Frontal cortex (tissue), 4 donors: ENCODE results near the gene SPG11. TPM values are rescaled to one million over a fixed set of nuclear protein-coding genes. Genes with fewer than 3 reads are reported as not detected.

Source experiments
- DNase-seq, 2 donors: peaks; one replicate each; pipeline ENCODE4 v3.0.0; 2012; ENCODE audit warnings: low spot score in 2 of 2
- FAIRE-seq: peaks from 2 replicates; lab custom pipeline; 2012; peaks lifted over from hg19 to GRCh38; lab: Jason Lieb, UNC
- total RNA-seq: library from RNA; depleted of rRNA; stranded (reverse); fragments of >200 nt; gene quantifications from one replicate; pipeline ENCODE4 v1.2.3, GENCODE V29; 2014
- donor health status: control.
- donor health status: control.
- donor health status: control.

SPG11 gene
- total RNA-seq, 1 donor from 2014 or later: 73.0 TPM

DNA sequence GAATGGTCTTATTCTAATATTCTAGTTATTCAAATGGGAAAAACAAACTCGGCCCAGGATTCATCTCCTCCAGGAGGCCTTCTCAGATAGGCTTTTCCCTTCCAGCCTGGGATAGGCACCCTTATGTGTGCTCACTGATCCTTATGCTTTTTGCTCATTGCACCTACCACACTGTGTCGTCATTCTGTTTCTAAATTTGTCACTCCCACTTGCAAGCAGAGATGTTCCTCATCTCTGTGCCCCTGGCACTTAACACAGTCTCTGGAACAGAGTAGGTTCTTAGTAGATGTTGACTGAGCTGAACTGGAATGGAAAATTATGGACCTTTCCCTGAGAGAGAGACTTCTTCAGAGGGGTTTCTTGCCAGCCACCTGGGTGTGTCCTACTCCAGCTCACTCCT is 18.7 kb upstream of the SPG11 start:
- FAIRE-seq: no peak
- DNase-seq: no peak

DNA sequence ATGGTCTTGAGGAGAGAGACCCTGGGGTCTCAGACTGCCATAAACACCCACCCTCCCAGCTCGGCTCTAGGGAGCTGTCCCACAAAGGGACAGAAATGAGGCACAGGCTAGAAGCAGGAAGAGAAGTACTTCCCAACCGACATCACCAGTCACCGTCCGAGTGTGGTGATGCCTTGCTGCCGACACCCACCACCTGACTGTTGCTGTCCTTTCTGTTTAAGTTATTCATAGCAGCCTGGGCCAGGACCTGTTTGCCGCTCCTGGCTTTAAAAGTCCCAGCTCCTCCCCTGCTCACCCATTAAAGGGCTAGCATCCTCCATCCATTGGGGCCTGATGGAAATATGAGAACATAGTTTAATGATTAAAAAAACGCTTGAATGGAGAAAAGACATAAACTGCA is 13.2 kb upstream of the SPG11 start:
- DNase-seq: no peak
- FAIRE-seq: no peak

DNA sequence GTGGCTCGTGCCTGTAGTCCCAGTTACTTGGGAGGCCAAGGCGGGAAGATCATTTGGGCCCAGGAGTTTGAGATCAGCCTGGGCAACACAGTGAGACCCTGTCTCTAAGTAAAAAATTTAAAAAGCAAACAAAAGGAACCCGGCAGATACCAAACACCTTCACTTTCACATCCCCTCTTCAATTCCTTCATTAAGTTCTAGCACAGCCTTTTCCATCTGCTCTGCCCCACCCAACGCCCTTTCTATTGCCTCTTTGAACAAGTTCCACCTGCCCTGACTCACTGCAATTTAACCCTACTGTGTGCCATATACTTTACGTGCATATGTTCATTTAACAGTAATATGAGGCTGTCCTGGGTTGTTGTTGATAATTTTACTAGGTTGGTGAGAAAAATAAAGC is 12.4 kb upstream of the SPG11 start:
- DNase-seq (no peak), FAIRE-seq (no peak)

GRCh38 chr15:44673639-44674038 is 10.2 kb upstream of the SPG11 start:
- DNase-seq: no peak
- no peak for FAIRE-seq

DNA sequence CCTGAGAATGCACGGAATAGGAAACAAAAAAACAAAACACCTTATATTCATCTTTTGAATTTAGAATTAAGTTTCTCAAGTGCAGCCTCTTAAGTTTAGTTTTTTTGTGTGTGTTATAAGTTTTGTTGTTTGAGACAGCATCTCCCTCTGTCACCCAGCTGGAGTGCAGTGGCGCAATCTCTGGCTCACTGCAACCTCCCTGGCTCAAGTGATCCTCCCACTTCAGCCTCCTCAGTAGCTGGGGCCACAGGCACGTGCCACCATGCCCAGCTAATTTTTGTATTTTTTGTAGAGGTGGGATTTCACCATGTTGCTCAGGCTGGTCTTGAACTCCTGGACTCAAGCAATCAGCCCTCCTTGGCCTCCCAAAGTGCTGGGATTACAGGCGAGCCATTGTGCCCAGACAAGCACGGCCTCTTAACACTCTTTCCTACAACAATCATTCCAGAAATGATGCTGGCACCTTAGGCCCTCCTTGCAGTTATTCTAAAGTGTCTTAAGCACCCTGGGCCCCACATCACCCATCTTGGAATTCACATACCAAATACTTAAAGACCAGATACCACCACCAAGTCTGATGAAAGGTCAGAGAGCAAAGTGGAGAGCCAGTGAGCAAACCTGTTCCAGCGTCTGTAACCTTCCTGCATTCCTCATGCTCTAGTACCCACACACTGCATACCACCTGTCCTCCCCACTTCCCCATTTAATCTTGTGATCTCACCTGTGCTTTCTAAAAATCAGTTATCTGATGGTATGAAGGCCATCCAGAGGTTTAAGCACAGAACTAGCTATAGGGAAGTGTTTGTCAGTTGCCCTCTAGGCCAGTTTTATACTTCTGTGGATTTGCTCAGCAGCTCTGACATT is 6.9 kb upstream of the SPG11 start:
- DNase-seq (no peak), FAIRE-seq (no peak)

- no peak for FAIRE-seq
- DNase-seq: no peak
Measured at GRCh38 chr15:44668921-44669320, 5.5 kb upstream of the SPG11 start.

DNA sequence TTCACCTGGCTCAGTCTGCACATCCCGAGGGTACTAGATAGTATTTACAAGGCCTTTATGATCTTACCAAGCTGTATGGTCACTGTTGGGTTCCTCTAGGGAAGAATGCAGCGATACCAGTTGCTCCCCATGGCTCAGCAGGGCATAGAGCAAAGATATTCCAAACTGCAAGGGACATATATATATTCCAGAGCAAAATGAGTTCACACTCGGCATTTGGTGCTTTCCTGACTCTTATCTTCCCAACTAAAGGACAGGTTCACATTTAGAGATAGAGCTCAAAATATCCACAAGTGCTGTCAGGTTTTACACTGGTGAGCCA is 3.5 kb upstream of the SPG11 start:
- FAIRE-seq: no peak
- no peak for DNase-seq

GRCh38 chr15:44666210-44667038 is 3.0 kb upstream of the SPG11 start:
- DNase-seq (no peak), FAIRE-seq (no peak)

- DNase-seq (peak; percentile 32 to 38), FAIRE-seq (no peak)
Measured at GRCh38 chr15:44662478-44663409, 718 bp downstream of the SPG11 start.

- no peak for DNase-seq
- no peak for FAIRE-seq
Measured at GRCh38 chr15:44661576-44661975, 1.9 kb downstream of the SPG11 start.

DNA sequence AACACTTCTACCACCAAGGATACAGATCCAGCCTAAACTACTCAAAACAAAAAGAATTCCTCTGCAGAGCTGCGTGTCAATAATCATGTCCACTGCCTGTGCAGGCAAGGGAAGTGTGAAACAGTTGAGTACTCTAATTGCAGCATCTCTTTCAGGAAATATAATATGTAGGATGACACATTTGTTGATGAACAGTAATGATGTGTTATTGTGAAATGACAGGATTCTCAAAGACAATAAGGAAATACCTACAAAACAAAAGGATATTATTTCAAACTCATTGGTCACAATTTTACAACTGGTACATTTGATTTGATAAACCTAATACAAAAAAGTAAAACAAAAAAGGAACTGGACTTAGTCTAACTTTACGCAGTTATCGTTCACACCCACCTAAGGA is 4.4 kb downstream of the SPG11 start:
- no peak for FAIRE-seq
- DNase-seq: no peak

GRCh38 chr15:44657378-44657777 is 6.1 kb downstream of the SPG11 start:
- DNase-seq: no peak

DNA sequence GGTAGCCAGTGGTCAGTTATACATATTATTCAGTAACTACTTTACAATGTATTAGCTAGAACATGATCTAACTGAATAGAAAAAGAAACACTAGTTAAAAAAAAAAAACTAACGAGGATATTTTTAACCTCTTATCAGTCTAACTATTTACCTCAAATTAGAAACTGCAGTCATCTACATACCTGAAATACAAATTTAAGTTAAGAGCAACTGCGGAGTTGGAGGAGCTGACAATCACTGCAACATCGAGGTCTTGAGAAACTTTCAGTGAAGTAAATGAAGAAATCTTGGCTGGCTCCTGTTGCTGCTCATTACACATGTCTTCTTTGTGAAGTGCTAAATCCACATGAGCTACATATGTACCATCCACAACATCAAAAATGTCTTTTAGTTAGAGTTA is 6.5 kb downstream of the SPG11 start:
- FAIRE-seq (no peak), DNase-seq (no peak)

More at GRCh38 chr15:44657378-44657777, 6.1 kb downstream of the SPG11 start:
- no peak for FAIRE-seq

GRCh38 chr15:44656298-44656697 is 7.2 kb downstream of the SPG11 start:
- no peak for FAIRE-seq

GRCh38 chr15:44654858-44655257 is 8.6 kb downstream of the SPG11 start:
- FAIRE-seq (no peak), DNase-seq (no peak)

More at GRCh38 chr15:44656298-44656697, 7.2 kb downstream of the SPG11 start:
- no peak for DNase-seq

DNA sequence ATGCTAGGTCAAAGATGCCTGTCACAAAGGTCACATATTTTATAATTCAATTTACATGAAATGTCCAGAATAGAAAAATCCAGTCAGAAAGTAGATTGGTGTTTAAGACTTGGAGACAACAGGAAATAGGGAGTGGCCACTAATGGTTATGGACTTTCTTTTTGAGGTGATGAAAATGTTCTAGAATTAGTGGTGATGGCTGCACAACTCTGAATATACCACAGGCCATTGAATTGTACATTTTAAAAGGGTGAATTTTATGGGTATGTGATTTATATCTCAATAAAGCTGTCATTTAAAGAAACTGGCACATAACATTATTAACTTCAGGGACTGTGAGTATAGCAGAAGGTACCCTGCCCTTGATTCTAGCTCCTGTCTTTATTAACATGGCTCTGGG is 15.8 kb downstream of the SPG11 start:
- FAIRE-seq (no peak), DNase-seq (no peak)

- FAIRE-seq: no peak
- DNase-seq: no peak
Measured at GRCh38 chr15:44647036-44647435, 16.4 kb downstream of the SPG11 start.

GRCh38 chr15:44646460-44646859 is 17.0 kb downstream of the SPG11 start:
- no peak for FAIRE-seq
- DNase-seq: no peak

DNA sequence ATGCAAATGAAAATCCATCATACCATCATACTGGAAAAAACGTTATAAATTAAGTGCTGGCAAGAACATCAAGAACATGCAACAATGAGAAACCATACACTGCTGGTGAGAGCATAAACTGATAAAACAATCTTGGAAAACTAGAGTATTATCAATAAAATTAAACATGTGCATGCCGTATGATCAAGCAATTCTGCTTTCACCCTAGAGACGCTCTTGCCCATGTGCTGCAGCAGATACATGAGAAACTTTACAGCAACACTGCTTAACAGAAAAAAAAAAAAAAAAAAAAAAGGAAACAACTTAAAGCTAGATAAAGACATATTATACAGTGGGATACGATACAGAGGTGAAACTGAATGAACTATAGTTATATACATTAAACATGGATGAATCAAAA is 21.8 kb downstream of the SPG11 start:
- no peak for FAIRE-seq
- no peak for DNase-seq

DNA sequence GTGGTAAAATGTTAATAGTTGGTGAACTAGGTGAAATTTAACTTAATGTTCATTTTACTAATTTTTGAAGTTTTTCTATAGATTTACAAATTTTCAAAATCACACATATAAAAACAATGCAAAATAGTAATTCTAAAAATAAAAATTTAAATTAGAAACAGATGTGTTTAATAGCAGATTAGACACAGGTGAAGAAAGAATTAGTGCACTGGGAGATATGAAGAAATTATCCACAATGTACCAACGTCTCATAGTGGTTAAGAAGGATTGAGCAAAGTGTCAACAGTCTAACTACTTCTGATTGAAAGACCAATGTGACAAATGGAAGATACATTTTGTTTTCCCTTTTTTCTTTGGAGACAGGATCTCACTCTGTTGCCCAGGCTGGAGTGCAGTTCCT is 26.5 kb downstream of the SPG11 start:
- FAIRE-seq (peak; percentile 70), DNase-seq (no peak)
